ENCODE results near the gene NOL8. TPM values are rescaled to one million over a fixed set of nuclear protein-coding genes. Genes with fewer than 3 reads are reported as not detected.

NOL8 gene
- total RNA-seq, 1 experiment from 2014 or later = 32.2 TPM

GRCh38 chr9:92247981-92248380 is 77.2 kb downstream of the NOL8 start (continued):
- TF ChIP-seq, protein P1, sequence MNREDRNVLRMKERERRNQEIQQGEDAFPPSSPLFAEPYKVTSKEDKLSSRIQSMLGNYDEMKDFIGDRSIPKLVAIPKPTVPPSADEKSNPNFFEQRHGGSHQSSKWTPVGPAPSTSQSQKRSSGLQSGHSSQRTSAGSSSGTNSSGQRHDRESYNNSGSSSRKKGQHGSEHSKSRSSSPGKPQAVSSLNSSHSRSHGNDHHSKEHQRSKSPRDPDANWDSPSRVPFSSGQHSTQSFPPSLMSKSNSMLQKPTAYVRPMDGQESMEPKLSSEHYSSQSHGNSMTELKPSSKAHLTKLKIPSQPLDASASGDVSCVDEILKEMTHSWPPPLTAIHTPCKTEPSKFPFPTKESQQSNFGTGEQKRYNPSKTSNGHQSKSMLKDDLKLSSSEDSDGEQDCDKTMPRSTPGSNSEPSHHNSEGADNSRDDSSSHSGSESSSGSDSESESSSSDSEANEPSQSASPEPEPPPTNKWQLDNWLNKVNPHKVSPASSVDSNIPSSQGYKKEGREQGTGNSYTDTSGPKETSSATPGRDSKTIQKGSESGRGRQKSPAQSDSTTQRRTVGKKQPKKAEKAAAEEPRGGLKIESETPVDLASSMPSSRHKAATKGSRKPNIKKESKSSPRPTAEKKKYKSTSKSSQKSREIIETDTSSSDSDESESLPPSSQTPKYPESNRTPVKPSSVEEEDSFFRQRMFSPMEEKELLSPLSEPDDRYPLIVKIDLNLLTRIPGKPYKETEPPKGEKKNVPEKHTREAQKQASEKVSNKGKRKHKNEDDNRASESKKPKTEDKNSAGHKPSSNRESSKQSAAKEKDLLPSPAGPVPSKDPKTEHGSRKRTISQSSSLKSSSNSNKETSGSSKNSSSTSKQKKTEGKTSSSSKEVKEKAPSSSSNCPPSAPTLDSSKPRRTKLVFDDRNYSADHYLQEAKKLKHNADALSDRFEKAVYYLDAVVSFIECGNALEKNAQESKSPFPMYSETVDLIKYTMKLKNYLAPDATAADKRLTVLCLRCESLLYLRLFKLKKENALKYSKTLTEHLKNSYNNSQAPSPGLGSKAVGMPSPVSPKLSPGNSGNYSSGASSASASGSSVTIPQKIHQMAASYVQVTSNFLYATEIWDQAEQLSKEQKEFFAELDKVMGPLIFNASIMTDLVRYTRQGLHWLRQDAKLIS (CRISPR knock-in tag; IDR thresholded peaks at IDR 0.05; ENCODE audit: borderline replicate concordance) = no peak
- TF ChIP-seq ZNF138 (CRISPR knock-in tag; conservative IDR thresholded peaks at IDR 0.05) (no peak), TEAD1 (CRISPR knock-in tag; IDR thresholded peaks at IDR 0.05) (no peak), ATF6 (CRISPR knock-in tag; IDR thresholded peaks at IDR 0.05) (no peak), CBFB (CRISPR knock-in tag; IDR thresholded peaks at IDR 0.05; ENCODE audit: low read depth) (no peak), EMX1 (CRISPR knock-in tag; IDR thresholded peaks at IDR 0.05) (no peak), CREM (CRISPR knock-in tag; IDR thresholded peaks at IDR 0.05) (no peak)
- TF ChIP-seq, protein P2, sequence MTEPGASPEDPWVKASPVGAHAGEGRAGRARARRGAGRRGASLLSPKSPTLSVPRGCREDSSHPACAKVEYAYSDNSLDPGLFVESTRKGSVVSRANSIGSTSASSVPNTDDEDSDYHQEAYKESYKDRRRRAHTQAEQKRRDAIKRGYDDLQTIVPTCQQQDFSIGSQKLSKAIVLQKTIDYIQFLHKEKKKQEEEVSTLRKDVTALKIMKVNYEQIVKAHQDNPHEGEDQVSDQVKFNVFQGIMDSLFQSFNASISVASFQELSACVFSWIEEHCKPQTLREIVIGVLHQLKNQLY (CRISPR knock-in tag; IDR thresholded peaks at IDR 0.05) = no peak
- TF ChIP-seq, protein P3, sequence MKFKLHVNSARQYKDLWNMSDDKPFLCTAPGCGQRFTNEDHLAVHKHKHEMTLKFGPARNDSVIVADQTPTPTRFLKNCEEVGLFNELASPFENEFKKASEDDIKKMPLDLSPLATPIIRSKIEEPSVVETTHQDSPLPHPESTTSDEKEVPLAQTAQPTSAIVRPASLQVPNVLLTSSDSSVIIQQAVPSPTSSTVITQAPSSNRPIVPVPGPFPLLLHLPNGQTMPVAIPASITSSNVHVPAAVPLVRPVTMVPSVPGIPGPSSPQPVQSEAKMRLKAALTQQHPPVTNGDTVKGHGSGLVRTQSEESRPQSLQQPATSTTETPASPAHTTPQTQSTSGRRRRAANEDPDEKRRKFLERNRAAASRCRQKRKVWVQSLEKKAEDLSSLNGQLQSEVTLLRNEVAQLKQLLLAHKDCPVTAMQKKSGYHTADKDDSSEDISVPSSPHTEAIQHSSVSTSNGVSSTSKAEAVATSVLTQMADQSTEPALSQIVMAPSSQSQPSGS (CRISPR knock-in tag; IDR thresholded peaks at IDR 0.05; ENCODE audit: borderline replicate concordance, low read depth) = no peak

Small RNAs within 50 kb of the gene (microRNA-seq; reads per million reads assigned to microRNA genes)
- gene MIR3651 (ENCODE audit: borderline number of aligned reads) = 2.1 reads per million

Other genes starting within 250 kb of the NOL8 start
- 81.2 to 86.4 TPM (median 84.4 TPM) in 3 replicates for gene SPTLC1, start 209.9 kb downstream of the NOL8 start, total RNA-seq (2021)
- gene IARS1, start 31.7 kb downstream of the NOL8 start, total RNA-seq (2021) = 198 to 220 TPM (median 199 TPM) in 3 replicates
- 12.2 to 15.0 TPM (median 14.3 TPM) in 3 replicates for gene CENPP, start 603 bp upstream of the NOL8 start, total RNA-seq (2021)
- 0.11 TPM in 1 of 3 replicates, not detected in the others for gene OGN, start 79.2 kb upstream of the NOL8 start, total RNA-seq (2021)
- not detected in 3 replicates for gene OMD, start 99.1 kb upstream of the NOL8 start, total RNA-seq (2021)
- gene ASPN, start 157.2 kb upstream of the NOL8 start, total RNA-seq (2021) = not detected in 3 replicates
- gene ECM2, start 210.6 kb upstream of the NOL8 start, total RNA-seq (2021) = not detected in 3 replicates